A549 (cell line): Measurements from ENCODE around the gene KCNH3. TPM values are rescaled to one million over a fixed set of nuclear protein-coding genes. Genes with fewer than 3 reads are reported as not detected.
"Not testable (repeated sequence)": the region's sequence is repeated elsewhere in the genome, so short reads cannot be mapped to it uniquely, and the experiment has no call there.

Experiments used
- ATAC-seq, 2 experiments: fragments of 200-7000 bp in 1 of 2; fragments of >200 bp in 1 of 2; cut with Nextera tagmentation in 1 of 2; cut with Tn5 transposase in 1 of 2; 3 replicates each; pipeline versions ENCODE4 v1.8.0 to v1.9.1; 2018 to 2020; ENCODE audit warnings: mild to moderate bottlenecking in 1 of 2, moderate library complexity in 1 of 2
- CTCF ChIA-PET: fragments of 300-600 bp; sonication (Branson Sonifier 250); formaldehyde crosslinking; extraction: SDS; loops from one replicate; lab custom pipeline; 2021; ENCODE audit warnings: antibody characterized with exemption, inconsistent platforms; lab: Yijun Ruan, JAX
- POLR2A ChIA-PET: fragments of 350-600 bp; formaldehyde crosslinking; extraction: SDS; loops from one replicate; lab custom pipeline; 2021; ENCODE audit warnings: antibody characterized with exemption, inconsistent platforms; lab: Yijun Ruan, JAX
- DNase-seq, 2 experiments: peaks; one replicate each; pipeline versions ENCODE4 v3.0.0 to v3.0.0-alpha.2; 2011 to 2016; ENCODE audit warnings: low read depth in 1 of 2, low spot score in 1 of 2
- FAIRE-seq: peaks from 2 replicates; lab custom pipeline; 2011; peaks lifted over from hg19 to GRCh38; lab: Jason Lieb, UNC
- H3K27ac ChIP-seq, 2 experiments: fragments of >200 bp; sonication (Bioruptor Twin); formaldehyde crosslinking; 3 replicates each; pipeline ENCODE4 v1.5.1; 2016 to 2017
- H3K4me1 ChIP-seq: fragments of >200 bp; sonication (Bioruptor Twin); formaldehyde crosslinking; 3 replicates; pipeline ENCODE4 v1.6.1; 2016
- H3K4me2 ChIP-seq: fragments of >200 bp; sonication (Bioruptor Twin); formaldehyde crosslinking; 3 replicates; pipeline ENCODE4 v1.6.1; 2016
- H3K4me3 ChIP-seq: fragments of >200 bp; sonication (Bioruptor Twin); formaldehyde crosslinking; 3 replicates; pipeline ENCODE4 v1.5.1; 2016
- H3K9me3 ChIP-seq: fragments of >200 bp; sonication (Bioruptor Twin); formaldehyde crosslinking; 3 replicates; pipeline ENCODE4 v1.6.1; 2016
- BHLHE40 ChIP-seq: IDR thresholded peaks from 2 replicates; pipeline ENCODE4 v1.6.1; 2012; ENCODE audit warnings: low read depth, low read length, inconsistent platforms
- CBX2 ChIP-seq: fragments of 200-600 bp; sonication (generic); IDR thresholded peaks from 2 replicates; pipeline ENCODE4 v1.6.1; 2016; ENCODE audit warnings: low read depth, mild to moderate bottlenecking, borderline replicate concordance
- CEBPB ChIP-seq, 2 experiments: fragments of >200 bp in 1 of 2; sonication (Bioruptor Twin) in 1 of 2; formaldehyde crosslinking in 1 of 2; IDR thresholded peaks; 2 replicates each; pipeline ENCODE4 v1.6.1; 2012 to 2016
- ESRRA ChIP-seq: fragments of 150-350 bp; IDR thresholded peaks from 2 replicates; pipeline ENCODE4 v1.6.1; 2014; ENCODE audit warnings: mild to moderate bottlenecking, low read length, borderline replicate concordance
- GATA3 ChIP-seq: IDR thresholded peaks from 2 replicates; pipeline ENCODE4 v1.6.1; 2012; ENCODE audit warnings: borderline replicate concordance
- HES2 ChIP-seq: fragments of >200 bp; sonication (Bioruptor Twin); formaldehyde crosslinking; IDR thresholded peaks from 2 replicates; pipeline ENCODE4 v1.6.1; 2016
- HEYL ChIP-seq: fragments of 250-450 bp; sonication (Bioruptor Pico); IDR thresholded peaks from 2 replicates; pipeline ENCODE4 v1.8.0; 2021; ENCODE audit warnings: mild to moderate bottlenecking, moderate library complexity
- HOXA7 ChIP-seq: fragments of 250-450 bp; sonication (Bioruptor Pico); IDR thresholded peaks from 2 replicates; pipeline ENCODE4 v1.5.0; 2020; ENCODE audit warnings: mild to moderate bottlenecking, moderate library complexity
- HOXB5 ChIP-seq: fragments of 250-450 bp; sonication (Bioruptor Pico); IDR thresholded peaks from 2 replicates; pipeline ENCODE4 v1.5.0; 2020; ENCODE audit warnings: mild to moderate bottlenecking, moderate library complexity
- JUNB ChIP-seq: fragments of >200 bp; sonication (Bioruptor Twin); formaldehyde crosslinking; IDR thresholded peaks from 2 replicates; pipeline ENCODE4 v1.6.1; 2016
- MYC ChIP-seq: IDR thresholded peaks from 2 replicates; pipeline ENCODE4 v1.6.1; 2012; ENCODE audit warnings: mild to moderate bottlenecking, inconsistent platforms, low read length, improper control_type of control experiment, borderline replicate concordance
- PHF8 ChIP-seq: fragments of 200-600 bp; sonication (generic); IDR thresholded peaks from 2 replicates; pipeline ENCODE4 v1.6.1; 2016; ENCODE audit warnings: low read depth, mild to moderate bottlenecking, antibody characterized with exemption, moderate library complexity, borderline replicate concordance
- POLR2AphosphoS2 ChIP-seq: conservative IDR thresholded peaks from 2 replicates; pipeline ENCODE4 v1.6.1; 2012; ENCODE audit warnings: low read length, improper control_type of control experiment, inconsistent platforms
- RAD21 ChIP-seq, 2 experiments: fragments of >200 bp in 1 of 2; sonication (Bioruptor Twin) in 1 of 2; formaldehyde crosslinking in 1 of 2; IDR thresholded peaks in 1 of 2; conservative IDR thresholded peaks in 1 of 2; 2 replicates in 1 of 2; 3 replicates in 1 of 2; pipeline ENCODE4 v1.6.1; 2012 to 2018; ENCODE audit warnings: inconsistent platforms in 1 of 2
- RARB ChIP-seq: fragments of 250-450 bp; sonication (Bioruptor Pico); IDR thresholded peaks from 2 replicates; pipeline ENCODE4 v1.8.0; 2021; ENCODE audit warnings: mild to moderate bottlenecking, moderate library complexity
- RNF2 ChIP-seq: fragments of 200-600 bp; sonication (generic); IDR thresholded peaks from 2 replicates; pipeline ENCODE4 v1.6.1; 2016; ENCODE audit warnings: low read depth, mild to moderate bottlenecking, antibody characterized with exemption, moderate library complexity, borderline replicate concordance
- SREBF2 ChIP-seq: fragments of 450-650 bp; IDR thresholded peaks from 2 replicates; pipeline ENCODE4 v1.6.1; 2014; ENCODE audit warnings: mild to moderate bottlenecking, moderate library complexity
- TP53 ChIP-seq: fragments of 250-450 bp; sonication (Bioruptor Pico); IDR thresholded peaks from 2 replicates; pipeline ENCODE4 v1.5.0; 2021; ENCODE audit warnings: mild to moderate bottlenecking, moderate library complexity
- WGBS: methylation state at CpG from one replicate; pipeline ENCODE4 v1.1.6; 2017; ENCODE audit errors: missing lambda C conversion rate; 5-methylcytosine and 5-hydroxymethylcytosine counted together
- polyA plus RNA-seq, 4 experiments: library from polyadenylated mRNA; depleted of rRNA in 3 of 4; stranded (reverse); fragments of >200 nt; fragmentation: RNase III in 1 of 4; extraction: RNeasy Plus Mini Kit Qiagen cat#74134 plus additional on column Dnase treatment in 1 of 4; gene quantifications; 2 replicates in 3 of 4; 3 replicates in 1 of 4; pipeline ENCODE4 v1.2.3, GENCODE V29; 2011 to 2017
- TF ChIP-seq, protein P1 (sequence below): fragments of >200 bp; sonication (Bioruptor Twin); formaldehyde crosslinking; IDR thresholded peaks from 3 replicates; pipeline ENCODE4 v1.5.1; 2016
- TF ChIP-seq, protein P2 (sequence below): IDR thresholded peaks from 2 replicates; pipeline ENCODE4 v1.6.1; 2012
- TF ChIP-seq, protein P3 (sequence below): fragments of 150-350 bp; IDR thresholded peaks from 2 replicates; pipeline ENCODE4 v1.6.1; 2014; ENCODE audit warnings: low read depth, mild to moderate bottlenecking, low read length
- TF ChIP-seq, protein P4 (sequence below): IDR thresholded peaks from 2 replicates; pipeline ENCODE4 v1.6.1; 2012; ENCODE audit warnings: low read depth, borderline replicate concordance

The KCNH3 gene
- polyA plus RNA-seq, 2 of the 4 experiments (the other 2 are of a cell fraction) = 1.0 to 2.2 TPM

DNA sequence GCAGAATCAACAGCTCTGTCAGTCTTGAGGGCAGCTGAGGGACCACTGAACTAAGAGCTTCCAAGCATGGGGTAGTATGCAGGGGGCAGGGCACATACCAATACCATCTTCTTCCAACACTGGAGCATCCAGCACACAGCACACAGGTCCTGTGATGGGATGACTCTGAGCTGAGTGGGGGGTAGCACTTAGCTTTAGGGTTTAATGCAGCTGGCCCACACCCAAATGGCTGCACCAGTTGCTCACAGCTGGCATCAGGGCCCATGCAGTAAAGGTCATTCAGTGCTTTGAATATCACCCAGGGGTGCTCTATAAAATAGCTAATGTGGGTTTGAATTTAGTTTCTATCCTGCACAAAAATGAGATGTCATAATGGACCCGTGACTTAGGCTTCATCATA lies 64.9 kb downstream of the KCNH3 start:
- ChIA-PET CTCF (interaction anchor here (0.8 to 4.7 kb wide), 7 partner anchors 23 to 272 kb away, joined by 3 to 19 read pairs (median 4); partner anchors contain the start of gene TMBIM6), POLR2A (no interaction called here)

GRCh38 chr12:49604856-49605255 lies 66.0 kb downstream of the KCNH3 start:
- no peaks in the 10 kb centered on the region for H3K4me1 ChIP-seq
- no peak overlapping the region for H3K4me2 ChIP-seq
- DNase-seq (no peak), ATAC-seq (no peak), FAIRE-seq (no peak)
- TF ChIP-seq RARB (CRISPR knock-in tag) = no peak
- TF ChIP-seq, protein P1, sequence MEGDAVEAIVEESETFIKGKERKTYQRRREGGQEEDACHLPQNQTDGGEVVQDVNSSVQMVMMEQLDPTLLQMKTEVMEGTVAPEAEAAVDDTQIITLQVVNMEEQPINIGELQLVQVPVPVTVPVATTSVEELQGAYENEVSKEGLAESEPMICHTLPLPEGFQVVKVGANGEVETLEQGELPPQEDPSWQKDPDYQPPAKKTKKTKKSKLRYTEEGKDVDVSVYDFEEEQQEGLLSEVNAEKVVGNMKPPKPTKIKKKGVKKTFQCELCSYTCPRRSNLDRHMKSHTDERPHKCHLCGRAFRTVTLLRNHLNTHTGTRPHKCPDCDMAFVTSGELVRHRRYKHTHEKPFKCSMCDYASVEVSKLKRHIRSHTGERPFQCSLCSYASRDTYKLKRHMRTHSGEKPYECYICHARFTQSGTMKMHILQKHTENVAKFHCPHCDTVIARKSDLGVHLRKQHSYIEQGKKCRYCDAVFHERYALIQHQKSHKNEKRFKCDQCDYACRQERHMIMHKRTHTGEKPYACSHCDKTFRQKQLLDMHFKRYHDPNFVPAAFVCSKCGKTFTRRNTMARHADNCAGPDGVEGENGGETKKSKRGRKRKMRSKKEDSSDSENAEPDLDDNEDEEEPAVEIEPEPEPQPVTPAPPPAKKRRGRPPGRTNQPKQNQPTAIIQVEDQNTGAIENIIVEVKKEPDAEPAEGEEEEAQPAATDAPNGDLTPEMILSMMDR = no peak
- H3K27ac ChIP-seq = no peak overlapping the region
- H3K9me3 ChIP-seq = no peaks in the 10 kb centered on the region
- ChIA-PET POLR2A (interaction anchor here (1.3 kb wide), 1 partner anchor 18 kb away, joined by 6 read pairs; the partner anchor contains the start of gene PRPF40B), CTCF (interaction anchor here (1.1 to 4.7 kb wide), 2 partner anchors 24 to 32 kb away, joined by 3 to 19 read pairs; no protein-coding TSS in a partner anchor)
- WGBS = 77% methylated on average over 5 of the region's 5 CpGs
- no peak overlapping the region for H3K4me3 ChIP-seq

More for the DNA sequence above, 64.9 kb downstream of the KCNH3 start:
- Histone ChIP-seq H3K27ac (no peak overlapping the region), H3K4me1 (no peaks in the 10 kb centered on the region), H3K4me2 (no peak overlapping the region), H3K9me3 (no peaks in the 10 kb centered on the region), H3K4me3 (no peak overlapping the region)
- ATAC-seq = no peak
- no peak for FAIRE-seq
- no peak for TF ChIP-seq HOXA7 (CRISPR knock-in tag)
- no peak for TF ChIP-seq POLR2AphosphoS2
- TF ChIP-seq JUNB = no peak
- TF ChIP-seq TP53 (CRISPR knock-in tag) = no peak
- no peak for TF ChIP-seq HES2
- no peak for TF ChIP-seq RNF2
- TF ChIP-seq MYC = no peak
- TF ChIP-seq GATA3 = no peak
- TF ChIP-seq SREBF2 = no peak
- TF ChIP-seq HOXB5 (CRISPR knock-in tag) = no peak
- no peak for TF ChIP-seq ESRRA
- no peak for TF ChIP-seq HEYL (CRISPR knock-in tag)
- TF ChIP-seq PHF8 = no peak
- TF ChIP-seq, protein P2, sequence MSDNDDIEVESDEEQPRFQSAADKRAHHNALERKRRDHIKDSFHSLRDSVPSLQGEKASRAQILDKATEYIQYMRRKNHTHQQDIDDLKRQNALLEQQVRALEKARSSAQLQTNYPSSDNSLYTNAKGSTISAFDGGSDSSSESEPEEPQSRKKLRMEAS = no peak
- no peak for TF ChIP-seq CEBPB (IDR thresholded peaks at IDR 0.05)
- no peak for TF ChIP-seq BHLHE40
- TF ChIP-seq, protein P3, sequence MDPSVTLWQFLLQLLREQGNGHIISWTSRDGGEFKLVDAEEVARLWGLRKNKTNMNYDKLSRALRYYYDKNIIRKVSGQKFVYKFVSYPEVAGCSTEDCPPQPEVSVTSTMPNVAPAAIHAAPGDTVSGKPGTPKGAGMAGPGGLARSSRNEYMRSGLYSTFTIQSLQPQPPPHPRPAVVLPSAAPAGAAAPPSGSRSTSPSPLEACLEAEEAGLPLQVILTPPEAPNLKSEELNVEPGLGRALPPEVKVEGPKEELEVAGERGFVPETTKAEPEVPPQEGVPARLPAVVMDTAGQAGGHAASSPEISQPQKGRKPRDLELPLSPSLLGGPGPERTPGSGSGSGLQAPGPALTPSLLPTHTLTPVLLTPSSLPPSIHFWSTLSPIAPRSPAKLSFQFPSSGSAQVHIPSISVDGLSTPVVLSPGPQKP = no peak
- TF ChIP-seq, protein P4, sequence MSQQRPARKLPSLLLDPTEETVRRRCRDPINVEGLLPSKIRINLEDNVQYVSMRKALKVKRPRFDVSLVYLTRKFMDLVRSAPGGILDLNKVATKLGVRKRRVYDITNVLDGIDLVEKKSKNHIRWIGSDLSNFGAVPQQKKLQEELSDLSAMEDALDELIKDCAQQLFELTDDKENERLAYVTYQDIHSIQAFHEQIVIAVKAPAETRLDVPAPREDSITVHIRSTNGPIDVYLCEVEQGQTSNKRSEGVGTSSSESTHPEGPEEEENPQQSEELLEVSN = no peak
- TF ChIP-seq CBX2 = no peak
- TF ChIP-seq RAD21 (conservative IDR thresholded peaks at IDR 0.05 in 1 of 2, IDR thresholded peaks at IDR 0.05 in 1 of 2) = no peak
- DNase-seq = no peak
- 100% methylated on average over 1 of the region's 1 CpG for WGBS

DNA sequence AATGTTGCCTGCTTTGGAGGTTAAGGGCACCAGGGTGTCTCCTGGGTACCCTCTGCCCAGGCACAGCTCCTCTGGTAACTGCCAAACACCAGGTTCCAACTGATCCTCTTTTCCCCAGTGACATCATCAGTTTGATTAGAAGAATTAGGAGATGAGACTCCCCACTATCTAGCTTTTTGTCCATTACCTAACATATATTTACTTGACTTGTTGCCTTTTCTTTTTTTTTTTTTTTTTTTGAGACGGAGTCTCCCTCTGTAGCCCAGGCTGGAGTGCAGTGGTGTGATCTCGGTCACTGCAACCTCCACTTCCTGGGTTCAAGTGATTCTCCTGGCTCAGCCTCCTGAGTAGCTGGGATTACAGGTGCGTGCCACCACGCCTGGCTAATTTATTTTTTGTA lies 66.7 kb downstream of the KCNH3 start, which contains the start of gene FAM186B:
TSS of gene FAM186B (minus strand) at position 101 of the 400 bp plus-strand sequence. CDS start 162 bp downstream, outside the sequence.
- ChIA-PET CTCF (interaction anchor here (4.7 kb wide), 1 partner anchor 25 kb away, joined by 19 read pairs; no protein-coding TSS in a partner anchor), POLR2A (interaction anchor here (1.3 kb wide), 1 partner anchor 17 kb away, joined by 6 read pairs; the partner anchor contains the start of gene PRPF40B)
- H3K9me3 ChIP-seq, ATAC-seq, H3K27ac ChIP-seq, H3K4me1 ChIP-seq, H3K4me2 ChIP-seq, H3K4me3 ChIP-seq, FAIRE-seq, DNase-seq: not testable (repeated sequence)
- 92% methylated on average over 4 of the region's 4 CpGs for WGBS
